ENCODE data around the gene LGALS9.
"Not testable (repeated sequence)": the region's sequence is repeated elsewhere in the genome, so short reads cannot be mapped to it uniquely, and the experiment has no call there.

Gene LGALS9

GRCh38 chr17:27655525-27656111 is 24.6 kb downstream of the LGALS9 start:
- not testable (repeated sequence) for DNase-seq

DNA sequence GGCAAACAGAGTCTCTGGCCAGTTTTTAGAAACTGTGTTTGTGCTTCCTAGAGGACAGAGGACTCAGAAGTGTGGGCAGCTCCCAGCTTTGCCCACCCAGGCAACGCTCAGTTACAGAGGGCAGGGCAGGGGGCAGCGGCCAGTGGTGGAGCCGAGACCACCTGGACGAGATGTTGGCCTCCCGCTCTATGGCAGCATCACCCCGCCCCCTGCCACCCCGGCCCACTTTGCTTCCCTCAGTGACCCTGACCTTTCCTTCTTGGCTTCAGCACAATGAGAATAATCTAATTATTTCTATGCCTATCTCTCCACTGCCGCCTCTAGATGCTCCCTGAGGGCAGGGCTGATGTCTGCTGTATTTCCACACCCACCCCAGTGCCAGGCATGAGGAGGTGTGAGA is 25.6 kb downstream of the LGALS9 start:
- DNase-seq = not testable (repeated sequence)

DNA sequence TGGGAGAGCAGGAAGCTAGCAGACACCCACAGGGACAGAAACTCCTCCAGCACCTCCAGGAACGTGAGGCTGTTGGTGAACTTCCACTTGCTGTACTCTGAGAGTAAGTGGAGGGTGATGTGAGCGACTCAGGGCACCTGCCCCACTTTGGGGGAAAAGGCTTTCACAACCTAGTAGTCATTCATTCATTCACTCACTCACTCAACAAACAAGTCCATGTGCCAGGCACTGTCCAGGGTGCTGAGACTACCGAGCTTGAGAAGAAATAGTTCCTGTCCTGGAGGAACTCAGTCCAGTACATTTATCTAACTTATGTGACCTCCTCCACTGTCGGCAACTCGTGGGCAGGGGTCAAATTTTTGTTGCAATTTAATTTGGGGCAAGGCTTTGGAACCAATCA is 26.6 kb downstream of the LGALS9 start:
- DNase-seq = peak; percentile 17

DNA sequence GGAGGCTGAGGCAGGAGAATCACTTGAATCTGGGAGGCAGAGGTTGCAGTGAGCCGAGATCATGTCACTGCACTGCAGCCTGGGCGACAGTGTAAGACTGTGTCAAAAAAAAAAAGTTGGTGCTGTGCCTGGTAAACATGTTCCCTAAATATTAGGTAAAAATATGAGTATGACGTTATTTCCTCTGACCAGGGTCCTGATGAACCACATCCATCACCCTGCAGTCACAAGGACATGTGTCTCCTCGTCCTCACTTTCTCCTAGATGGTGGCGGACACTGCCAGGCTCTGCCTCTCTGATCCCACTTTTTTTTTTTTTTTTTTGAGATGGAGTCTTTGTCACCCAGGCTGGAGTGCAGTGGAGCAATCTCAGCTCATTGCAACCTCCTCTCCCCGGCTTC is 28.7 kb downstream of the LGALS9 start:
- DNase-seq = no peak

GRCh38 chr17:27660436-27660835 is 29.4 kb downstream of the LGALS9 start:
- DNase-seq = no peak

GRCh38 chr17:27663936-27664605 is 33.1 kb downstream of the LGALS9 start:
- no peak for DNase-seq

- DNase-seq = no peak
Observed at GRCh38 chr17:27664606-27664965, 33.6 kb downstream of the LGALS9 start.

GRCh38 chr17:27665549-27665948 is 34.6 kb downstream of the LGALS9 start:
- no peak for DNase-seq

DNA sequence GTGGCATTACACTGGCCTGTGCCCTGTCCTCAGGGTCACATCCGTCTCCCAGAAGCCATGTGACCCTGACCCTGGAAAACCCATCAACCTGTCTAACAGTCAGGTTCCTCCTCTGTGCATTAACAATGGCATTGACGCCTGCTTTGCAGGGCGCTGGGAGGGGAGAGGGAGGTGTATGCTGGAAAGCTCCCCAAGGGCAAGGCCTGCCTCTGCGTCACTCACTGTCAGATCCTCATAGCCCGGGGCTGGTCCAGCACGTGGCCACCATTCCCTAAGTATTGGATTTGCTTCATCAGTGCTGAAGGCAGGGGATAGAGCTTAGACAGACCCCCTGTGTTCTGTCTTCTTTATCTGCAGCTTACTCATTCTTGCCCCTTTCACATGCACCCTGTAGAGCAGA is 35.3 kb downstream of the LGALS9 start:
- not testable (repeated sequence) for DNase-seq

DNA sequence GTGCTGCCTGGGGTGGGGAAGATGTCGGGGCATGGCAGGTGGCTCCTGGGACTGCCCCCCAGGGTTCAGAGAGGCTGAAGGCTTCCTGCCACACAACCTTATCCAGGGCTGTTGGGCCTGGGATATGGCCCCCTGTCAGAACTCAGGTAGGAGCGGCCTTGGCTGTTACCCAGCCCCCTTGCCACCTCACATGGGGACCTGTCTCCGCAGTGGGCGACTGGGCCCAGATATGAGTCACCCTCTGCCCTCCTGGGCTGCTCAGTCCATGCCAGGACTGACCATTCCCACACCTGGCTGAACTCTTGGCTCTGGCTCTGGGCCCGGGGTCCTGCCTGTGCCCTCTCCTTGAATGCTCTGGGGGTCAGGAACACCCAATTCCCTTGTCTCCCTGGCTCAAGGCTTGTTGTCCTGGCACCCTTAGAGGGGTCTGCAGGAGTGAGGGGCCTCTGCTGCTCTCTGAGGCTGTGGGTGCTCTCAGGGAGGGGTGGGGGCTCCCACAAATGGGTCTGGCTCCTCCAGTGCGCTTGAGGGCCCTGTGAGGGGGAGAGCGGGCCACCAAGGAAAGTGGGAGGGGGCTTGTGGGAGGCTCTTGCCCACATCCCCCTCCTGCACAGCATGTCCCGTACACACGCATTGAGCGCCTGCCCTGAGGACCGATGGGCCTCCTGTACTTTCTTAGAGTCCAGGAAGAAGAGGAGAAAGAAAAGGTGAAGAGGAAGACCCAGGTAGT is 36.0 kb downstream of the LGALS9 start:
- no peak for DNase-seq

- DNase-seq = no peak
Observed at GRCh38 chr17:27667656-27668487, 36.9 kb downstream of the LGALS9 start.

DNA sequence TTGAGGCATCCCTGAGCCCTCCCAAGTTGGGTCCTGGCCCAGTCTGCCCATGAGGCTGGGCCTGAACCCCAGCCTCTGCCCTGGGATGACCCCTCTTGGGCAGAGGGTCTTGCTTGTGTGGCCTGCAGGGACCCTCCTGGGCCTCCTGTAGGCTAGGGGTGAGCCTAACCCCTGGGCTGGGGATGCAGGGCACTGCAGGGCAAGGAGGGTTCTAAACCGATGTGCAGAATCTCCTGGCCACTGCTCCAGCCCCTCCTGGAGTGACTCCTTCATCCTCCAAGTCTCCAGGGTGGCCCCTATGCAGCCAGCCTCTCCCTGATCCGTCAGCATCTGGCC is 37.5 kb downstream of the LGALS9 start:
- DNase-seq = no peak

GRCh38 chr17:27669136-27669535 is 38.1 kb downstream of the LGALS9 start:
- no peak for DNase-seq

GRCh38 chr17:27669850-27670249 is 38.9 kb downstream of the LGALS9 start:
- DNase-seq = no peak

DNA sequence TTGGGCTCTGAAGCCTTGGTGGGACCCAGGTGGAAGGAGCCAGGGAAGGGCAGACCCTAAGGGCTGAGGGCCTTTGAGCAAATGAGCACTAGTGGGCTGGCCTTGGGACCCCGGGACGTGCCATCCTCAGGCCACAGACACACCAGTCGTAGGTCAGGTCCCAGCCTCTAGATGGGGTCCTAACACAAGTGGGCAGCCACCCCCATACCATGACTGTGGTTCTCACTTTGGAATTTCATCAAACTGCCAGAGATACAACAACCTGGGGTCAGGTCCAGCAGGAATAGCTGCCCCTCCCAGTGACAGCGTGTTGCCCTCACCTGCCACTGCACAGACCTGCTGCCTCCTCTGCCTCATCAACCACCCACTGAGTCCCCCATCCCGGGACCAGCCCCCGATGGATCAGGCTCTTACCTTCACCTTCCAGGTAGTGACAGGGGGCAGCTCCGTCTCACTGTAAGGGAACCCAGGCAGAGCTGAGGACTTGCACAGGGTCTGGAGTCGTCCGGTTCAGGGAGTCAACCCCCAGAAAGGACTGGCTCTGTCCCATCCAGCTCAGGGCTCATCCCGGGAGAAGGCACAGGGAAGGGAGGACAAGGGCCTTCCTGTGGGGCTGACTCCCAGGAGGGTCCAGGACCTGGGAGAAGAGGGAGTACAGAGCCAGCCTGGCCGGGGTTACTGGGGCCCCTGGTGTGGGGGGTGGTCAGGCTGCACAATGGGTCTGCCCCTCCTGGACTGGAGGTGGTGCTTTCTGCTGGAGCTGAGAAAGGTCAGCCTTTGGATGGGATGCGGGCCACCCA is 40.0 kb downstream of the LGALS9 start:
- DNase-seq = no peak

DNA sequence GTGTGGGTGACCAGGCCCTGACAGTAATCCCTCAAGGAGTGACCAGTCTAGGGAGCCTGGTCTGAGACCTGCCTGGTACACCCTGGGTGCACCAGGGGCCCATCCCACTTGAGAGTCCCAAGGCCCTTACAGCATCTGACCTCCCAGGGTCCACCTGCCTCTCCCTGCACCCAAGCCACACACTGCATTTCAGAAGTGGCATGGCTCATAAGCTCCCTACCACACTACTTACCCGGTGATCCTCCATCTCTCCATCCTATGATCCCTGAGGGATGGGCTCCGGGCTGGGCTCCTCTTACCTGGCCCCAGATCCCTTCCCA is 40.6 kb downstream of the LGALS9 start:
- no peak for DNase-seq

DNA sequence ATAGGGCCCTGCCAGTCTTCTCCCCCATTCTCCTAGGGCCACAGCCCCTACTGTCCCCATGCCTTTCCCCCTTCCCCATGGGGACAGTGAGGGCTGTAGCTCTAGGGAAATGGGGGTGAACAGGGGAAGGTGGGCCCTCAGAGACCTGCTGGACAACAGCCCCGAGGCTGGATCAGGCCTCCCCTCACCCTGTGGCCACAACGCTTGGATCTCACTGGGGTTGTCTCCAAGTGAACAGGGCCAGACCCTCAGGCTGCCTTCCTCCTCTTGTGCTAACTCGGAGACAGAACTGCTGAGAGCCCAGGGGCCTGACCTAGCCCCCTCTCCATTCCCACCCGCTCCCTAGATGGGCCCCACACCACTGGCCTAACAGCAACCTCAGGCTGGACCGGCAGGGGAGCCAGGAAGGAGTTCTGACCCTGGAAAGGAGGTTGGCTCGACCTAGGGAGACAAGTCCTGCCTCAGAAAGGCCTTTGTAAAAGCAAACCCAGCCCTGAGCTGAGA is 41.0 kb downstream of the LGALS9 start:
- DNase-seq = not testable (repeated sequence)

DNA sequence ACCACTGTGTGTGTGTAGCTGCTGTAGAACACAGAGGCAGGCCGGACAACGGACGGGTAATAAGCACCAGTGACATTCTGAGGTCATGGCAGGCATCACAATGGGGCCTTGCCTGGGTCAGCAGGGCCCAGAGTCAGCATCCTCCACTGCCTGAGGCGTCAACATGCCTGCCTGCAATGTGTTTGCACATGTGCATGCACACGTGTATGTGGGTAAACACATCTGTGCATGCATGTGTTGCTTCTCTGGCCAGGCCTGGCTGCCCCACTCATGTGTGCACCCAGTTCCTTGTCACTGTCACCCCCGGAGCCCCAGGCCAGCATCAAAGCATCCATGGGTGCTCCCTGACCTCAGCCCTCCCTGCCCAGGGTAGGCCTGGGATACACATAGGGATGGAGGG is 43.3 kb downstream of the LGALS9 start:
- no peak for DNase-seq

- no peak for DNase-seq
Observed at GRCh38 chr17:27677191-27677590, 46.2 kb downstream of the LGALS9 start.

DNA sequence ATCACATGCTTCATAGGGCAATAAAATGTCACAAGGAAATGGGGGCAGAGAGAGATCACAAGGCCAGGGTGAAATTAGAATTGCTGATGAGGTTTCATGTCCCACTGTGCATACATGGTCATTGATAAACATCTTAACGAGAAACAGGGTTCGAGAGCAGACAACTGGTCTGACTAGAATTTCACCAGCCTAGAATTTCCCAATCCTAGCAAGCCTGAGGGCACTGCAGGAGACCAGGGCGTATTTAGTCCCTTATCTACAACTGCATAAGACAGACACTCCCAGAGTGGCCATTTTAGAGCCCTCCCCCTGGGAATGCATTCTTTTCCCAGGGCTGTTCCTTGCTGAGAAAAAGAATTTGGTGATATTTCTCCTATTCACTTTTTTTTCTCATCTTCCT is 55.3 kb downstream of the LGALS9 start:
- DNase-seq = not testable (repeated sequence)

DNA sequence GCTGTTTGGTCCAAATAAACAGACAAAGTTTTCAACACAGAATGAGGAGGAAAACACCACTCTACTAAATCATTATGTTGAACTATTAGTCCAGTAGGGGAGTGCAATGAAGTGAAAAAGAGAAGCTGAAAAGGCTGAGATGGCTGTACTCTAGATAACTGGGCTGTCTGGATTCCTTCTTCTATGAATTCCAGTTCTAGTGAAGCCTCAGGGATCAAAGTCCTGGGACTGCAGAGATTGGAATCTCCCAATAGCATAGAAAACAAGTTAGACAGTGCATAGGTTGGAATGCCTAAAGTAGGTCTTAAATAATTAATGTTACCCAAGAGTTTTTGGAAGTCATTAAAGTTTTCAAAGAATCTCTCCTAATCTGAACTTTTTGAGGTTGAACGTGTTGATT is 59.9 kb downstream of the LGALS9 start:
- DNase-seq = no peak

DNA sequence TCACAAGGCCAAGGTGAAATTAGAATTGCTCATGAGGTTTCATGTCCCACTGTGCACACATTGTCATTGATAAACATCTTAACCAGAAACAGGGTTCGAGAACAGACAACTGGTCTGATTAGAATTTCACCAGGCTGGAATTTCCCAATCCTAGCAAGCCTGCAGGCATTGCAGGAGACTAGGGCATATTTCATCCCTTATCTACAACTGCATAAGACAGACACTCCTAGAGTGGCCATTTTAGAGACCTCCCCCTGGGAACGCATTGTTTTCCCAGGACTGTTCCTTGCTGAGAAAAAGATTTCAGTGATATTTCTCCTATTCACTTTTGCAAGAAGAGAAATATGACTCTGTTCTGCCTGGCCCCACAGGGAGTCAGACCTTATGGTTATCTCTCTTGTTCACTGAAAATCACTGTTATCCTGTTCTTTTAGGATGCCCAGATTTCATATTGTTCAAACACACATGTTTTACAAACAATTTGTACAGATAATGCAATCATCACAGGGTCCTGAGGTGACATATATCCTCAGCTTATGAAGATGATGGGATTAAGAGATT is 64.3 kb downstream of the LGALS9 start:
- not testable (repeated sequence) for DNase-seq
